HEK293 (cell line): Measurements from ENCODE around the gene VPS13D.

ENCODE experiments used
- CTCF ChIA-PET: fragments of 350-600 bp; formaldehyde crosslinking; extraction: SDS; loops from one replicate; lab custom pipeline; 2021; ENCODE audit warnings: antibody characterized with exemption; lab: Yijun Ruan, JAX
- POLR2A ChIA-PET: fragments of 300-600 bp; formaldehyde crosslinking; extraction: SDS; loops from one replicate; lab custom pipeline; 2020; ENCODE audit warnings: antibody characterized with exemption, inconsistent platforms; lab: Yijun Ruan, JAX
- H3K27ac ChIP-seq: fragments of 200-500 bp; sonication (Bioruptor generic); 2 replicates; pipeline ENCODE4 v1.5.1; 2014; ENCODE audit warnings: low read depth, low read length, control low read depth, inconsistent platforms; ENCODE audit errors: extremely low read depth
- H3K36me3 ChIP-seq, 2 experiments: fragments of 200-500 bp in 1 of 2; sonication (Bioruptor generic) in 1 of 2; 1 replicate in 1 of 2; 2 replicates in 1 of 2; pipeline ENCODE4 v1.5.1; 2014 to 2017; ENCODE audit warnings: inconsistent platforms in 2 of 2, low read length in 2 of 2; ENCODE audit not compliant: control insufficient read depth in 2 of 2, insufficient read depth in 1 of 2
- H3K4me1 ChIP-seq: fragments of 200-500 bp; sonication (Bioruptor generic); 2 replicates; pipeline ENCODE4 v1.5.1; 2014; ENCODE audit warnings: mild to moderate bottlenecking, low read length, inconsistent platforms; ENCODE audit not compliant: control insufficient read depth, insufficient read depth
- H3K4me3 ChIP-seq: 2 replicates; pipeline ENCODE4 v1.5.1; 2011; ENCODE audit warnings: low read depth, mild to moderate bottlenecking, control low read depth, low read length, moderate library complexity
- H3K9me3 ChIP-seq: fragments of 200-500 bp; sonication (Bioruptor generic); 2 replicates; pipeline ENCODE4 v1.5.1; 2014; ENCODE audit warnings: low read depth, low read length, inconsistent platforms; ENCODE audit not compliant: control insufficient read depth, insufficient read depth
- FEZF1 ChIP-seq: fragments of 450-650 bp; formaldehyde crosslinking; IDR thresholded peaks from 2 replicates; pipeline ENCODE4 v1.5.1; 2016; ENCODE audit warnings: missing biosample characterization, missing genetic modification characterization
- GLI2 ChIP-seq: fragments of 450-650 bp; formaldehyde crosslinking; IDR thresholded peaks from 2 replicates; pipeline ENCODE4; 2017; ENCODE audit warnings: missing biosample characterization, missing genetic modification characterization, low read depth, borderline replicate concordance
- IKZF3 ChIP-seq: fragments of 450-650 bp; IDR thresholded peaks from 2 replicates; pipeline ENCODE4 v1.5.0; 2018; ENCODE audit warnings: missing biosample characterization, mild to moderate bottlenecking, missing genetic modification characterization, moderate library complexity
- RBAK ChIP-seq: fragments of 450-650 bp; formaldehyde crosslinking; IDR thresholded peaks from 2 replicates; pipeline ENCODE4 v1.5.1; 2016; ENCODE audit warnings: missing biosample characterization, missing genetic modification characterization
- ZBTB6 ChIP-seq: fragments of 450-650 bp; formaldehyde crosslinking; IDR thresholded peaks from 2 replicates; pipeline ENCODE4 v1.5.1; 2017; ENCODE audit warnings: missing biosample characterization, missing genetic modification characterization
- ZFP37 ChIP-seq: fragments of 450-650 bp; formaldehyde crosslinking; IDR thresholded peaks from 2 replicates; pipeline ENCODE4 v1.5.1; 2016; ENCODE audit warnings: missing biosample characterization, missing genetic modification characterization
- ZNF114 ChIP-seq: fragments of 450-650 bp; formaldehyde crosslinking; IDR thresholded peaks from 2 replicates; pipeline ENCODE4 v1.5.0; 2017; ENCODE audit warnings: missing biosample characterization, missing genetic modification characterization
- ZNF121 ChIP-seq: fragments of 450-650 bp; formaldehyde crosslinking; IDR thresholded peaks from 2 replicates; pipeline ENCODE4 v1.5.1; 2016; ENCODE audit warnings: missing biosample characterization, missing genetic modification characterization
- ZNF2 ChIP-seq: fragments of 450-650 bp; formaldehyde crosslinking; IDR thresholded peaks from 2 replicates; pipeline ENCODE4 v1.5.1; 2016; ENCODE audit warnings: missing biosample characterization, missing genetic modification characterization
- ZNF211 ChIP-seq: fragments of 450-650 bp; formaldehyde crosslinking; IDR thresholded peaks from 2 replicates; pipeline ENCODE4 v1.5.1; 2016; ENCODE audit warnings: low read depth, missing biosample characterization, missing genetic modification characterization
- ZNF292 ChIP-seq: fragments of 450-650 bp; formaldehyde crosslinking; IDR thresholded peaks from 2 replicates; pipeline ENCODE4 v1.5.1; 2016; ENCODE audit warnings: low read depth, missing biosample characterization, missing genetic modification characterization, borderline replicate concordance
- ZNF335 ChIP-seq: fragments of 450-650 bp; formaldehyde crosslinking; conservative IDR thresholded peaks from 2 replicates; pipeline ENCODE4 v1.5.1; 2016; ENCODE audit warnings: missing biosample characterization, missing genetic modification characterization
- ZNF621 ChIP-seq: fragments of 450-650 bp; formaldehyde crosslinking; IDR thresholded peaks from 2 replicates; pipeline ENCODE4 v1.5.1; 2017; ENCODE audit warnings: missing biosample characterization, missing genetic modification characterization
- ZNF645 ChIP-seq: fragments of 450-650 bp; formaldehyde crosslinking; IDR thresholded peaks from 2 replicates; pipeline ENCODE4; 2016; ENCODE audit warnings: missing biosample characterization, missing genetic modification characterization
- ZNF660 ChIP-seq: fragments of 450-650 bp; IDR thresholded peaks from 2 replicates; pipeline ENCODE4 v1.5.1; 2018; ENCODE audit warnings: missing biosample characterization, mild to moderate bottlenecking, missing genetic modification characterization
- ZNF837 ChIP-seq: fragments of 450-650 bp; formaldehyde crosslinking; IDR thresholded peaks from 2 replicates; pipeline ENCODE4 v1.5.1; 2016; ENCODE audit warnings: missing biosample characterization, missing genetic modification characterization
- TF ChIP-seq, protein P1 (sequence below): fragments of 450-650 bp; formaldehyde crosslinking; IDR thresholded peaks from 2 replicates; pipeline ENCODE4 v1.5.1; 2017; ENCODE audit warnings: missing biosample characterization, mild to moderate bottlenecking, missing genetic modification characterization, moderate library complexity
- TF ChIP-seq, protein P2 (sequence below): fragments of 450-650 bp; formaldehyde crosslinking; IDR thresholded peaks from 2 replicates; pipeline ENCODE4 v1.5.1; 2016; ENCODE audit warnings: missing biosample characterization, missing genetic modification characterization
- TF ChIP-seq, protein P3 (sequence below): fragments of 450-650 bp; formaldehyde crosslinking; IDR thresholded peaks from 2 replicates; pipeline ENCODE4 v1.5.1; 2016; ENCODE audit warnings: missing biosample characterization, missing genetic modification characterization
- TF ChIP-seq, protein P4 (sequence below): fragments of 450-650 bp; formaldehyde crosslinking; IDR thresholded peaks from 2 replicates; pipeline ENCODE4 v1.5.1; 2016; ENCODE audit warnings: missing biosample characterization, missing genetic modification characterization, borderline replicate concordance

VPS13D gene

GRCh38 chr1:12464045-12464461, 234.2 kb downstream of the VPS13D start:
- peaks cover 0 to 38% of the 10 kb centered on the region in 2 experiments; a peak in 1 of 3 replicates for H3K36me3 ChIP-seq
- no peak overlapping the region for H3K4me3 ChIP-seq
- H3K4me1 ChIP-seq = no peaks in the 10 kb centered on the region
- no peak overlapping the region for H3K27ac ChIP-seq
- no peaks in the 10 kb centered on the region for H3K9me3 ChIP-seq
- TF ChIP-seq, protein P1, sequence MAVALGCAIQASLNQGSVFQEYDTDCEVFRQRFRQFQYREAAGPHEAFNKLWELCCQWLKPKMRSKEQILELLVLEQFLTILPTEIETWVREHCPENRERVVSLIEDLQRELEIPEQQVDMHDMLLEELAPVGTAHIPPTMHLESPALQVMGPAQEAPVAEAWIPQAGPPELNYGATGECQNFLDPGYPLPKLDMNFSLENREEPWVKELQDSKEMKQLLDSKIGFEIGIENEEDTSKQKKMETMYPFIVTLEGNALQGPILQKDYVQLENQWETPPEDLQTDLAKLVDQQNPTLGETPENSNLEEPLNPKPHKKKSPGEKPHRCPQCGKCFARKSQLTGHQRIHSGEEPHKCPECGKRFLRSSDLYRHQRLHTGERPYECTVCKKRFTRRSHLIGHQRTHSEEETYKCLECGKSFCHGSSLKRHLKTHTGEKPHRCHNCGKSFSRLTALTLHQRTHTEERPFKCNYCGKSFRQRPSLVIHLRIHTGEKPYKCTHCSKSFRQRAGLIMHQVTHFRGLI (tag by site-specific recombination) = no peak
- TF ChIP-seq ZNF645 (tag by site-specific recombination) (no peak), ZNF2 (tag by site-specific recombination) (no peak), ZFP37 (tag by site-specific recombination) (no peak), ZNF292 (no peak), ZNF621 (tag by site-specific recombination) (no peak), ZNF660 (tag by site-specific recombination) (no peak), IKZF3 (tag by site-specific recombination) (no peak), GLI2 (tag by site-specific recombination) (no peak), ZNF335 (tag by site-specific recombination) (no peak), ZNF211 (tag by site-specific recombination) (no peak)
- TF ChIP-seq, protein P2, sequence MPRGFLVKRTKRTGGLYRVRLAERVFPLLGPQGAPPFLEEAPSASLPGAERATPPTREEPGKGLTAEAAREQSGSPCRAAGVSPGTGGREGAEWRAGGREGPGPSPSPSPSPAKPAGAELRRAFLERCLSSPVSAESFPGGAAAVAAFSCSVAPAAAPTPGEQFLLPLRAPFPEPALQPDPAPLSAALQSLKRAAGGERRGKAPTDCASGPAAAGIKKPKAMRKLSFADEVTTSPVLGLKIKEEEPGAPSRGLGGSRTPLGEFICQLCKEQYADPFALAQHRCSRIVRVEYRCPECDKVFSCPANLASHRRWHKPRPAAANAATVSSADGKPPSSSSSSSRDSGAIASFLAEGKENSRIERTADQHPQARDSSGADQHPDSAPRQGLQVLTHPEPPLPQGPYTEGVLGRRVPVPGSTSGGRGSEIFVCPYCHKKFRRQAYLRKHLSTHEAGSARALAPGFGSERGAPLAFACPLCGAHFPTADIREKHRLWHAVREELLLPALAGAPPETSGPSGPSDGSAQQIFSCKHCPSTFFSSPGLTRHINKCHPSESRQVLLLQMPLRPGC (tag by site-specific recombination) = no peak
- POLR2A ChIA-PET = no interaction called here
- CTCF ChIA-PET = interaction anchor here (0.6 kb wide), 1 partner anchor 152 kb away, joined by 3 read pairs; no protein-coding TSS in a partner anchor

GRCh38 chr1:12464598-12465056, 234.8 kb downstream of the VPS13D start:
- ChIA-PET CTCF (no interaction called here), POLR2A (no interaction called here)
- Histone ChIP-seq H3K36me3 (peaks cover 0 to 36% of the 10 kb centered on the region in 2 experiments; a peak in 1 of 3 replicates), H3K4me1 (peaks cover under 1% of the 10 kb centered on the region; the same call in 1 of the 2 replicates), H3K27ac (no peak overlapping the region), H3K4me3 (no peak overlapping the region), H3K9me3 (no peaks in the 10 kb centered on the region)
- TF ChIP-seq, protein P3, sequence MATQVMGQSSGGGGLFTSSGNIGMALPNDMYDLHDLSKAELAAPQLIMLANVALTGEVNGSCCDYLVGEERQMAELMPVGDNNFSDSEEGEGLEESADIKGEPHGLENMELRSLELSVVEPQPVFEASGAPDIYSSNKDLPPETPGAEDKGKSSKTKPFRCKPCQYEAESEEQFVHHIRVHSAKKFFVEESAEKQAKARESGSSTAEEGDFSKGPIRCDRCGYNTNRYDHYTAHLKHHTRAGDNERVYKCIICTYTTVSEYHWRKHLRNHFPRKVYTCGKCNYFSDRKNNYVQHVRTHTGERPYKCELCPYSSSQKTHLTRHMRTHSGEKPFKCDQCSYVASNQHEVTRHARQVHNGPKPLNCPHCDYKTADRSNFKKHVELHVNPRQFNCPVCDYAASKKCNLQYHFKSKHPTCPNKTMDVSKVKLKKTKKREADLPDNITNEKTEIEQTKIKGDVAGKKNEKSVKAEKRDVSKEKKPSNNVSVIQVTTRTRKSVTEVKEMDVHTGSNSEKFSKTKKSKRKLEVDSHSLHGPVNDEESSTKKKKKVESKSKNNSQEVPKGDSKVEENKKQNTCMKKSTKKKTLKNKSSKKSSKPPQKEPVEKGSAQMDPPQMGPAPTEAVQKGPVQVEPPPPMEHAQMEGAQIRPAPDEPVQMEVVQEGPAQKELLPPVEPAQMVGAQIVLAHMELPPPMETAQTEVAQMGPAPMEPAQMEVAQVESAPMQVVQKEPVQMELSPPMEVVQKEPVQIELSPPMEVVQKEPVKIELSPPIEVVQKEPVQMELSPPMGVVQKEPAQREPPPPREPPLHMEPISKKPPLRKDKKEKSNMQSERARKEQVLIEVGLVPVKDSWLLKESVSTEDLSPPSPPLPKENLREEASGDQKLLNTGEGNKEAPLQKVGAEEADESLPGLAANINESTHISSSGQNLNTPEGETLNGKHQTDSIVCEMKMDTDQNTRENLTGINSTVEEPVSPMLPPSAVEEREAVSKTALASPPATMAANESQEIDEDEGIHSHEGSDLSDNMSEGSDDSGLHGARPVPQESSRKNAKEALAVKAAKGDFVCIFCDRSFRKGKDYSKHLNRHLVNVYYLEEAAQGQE (tag by site-specific recombination) = no peak
- no peak for TF ChIP-seq ZNF114 (tag by site-specific recombination)
- no peak for TF ChIP-seq ZNF121 (tag by site-specific recombination)
- TF ChIP-seq RBAK = no peak
- TF ChIP-seq FEZF1 (tag by site-specific recombination) = no peak
- TF ChIP-seq, protein P4, sequence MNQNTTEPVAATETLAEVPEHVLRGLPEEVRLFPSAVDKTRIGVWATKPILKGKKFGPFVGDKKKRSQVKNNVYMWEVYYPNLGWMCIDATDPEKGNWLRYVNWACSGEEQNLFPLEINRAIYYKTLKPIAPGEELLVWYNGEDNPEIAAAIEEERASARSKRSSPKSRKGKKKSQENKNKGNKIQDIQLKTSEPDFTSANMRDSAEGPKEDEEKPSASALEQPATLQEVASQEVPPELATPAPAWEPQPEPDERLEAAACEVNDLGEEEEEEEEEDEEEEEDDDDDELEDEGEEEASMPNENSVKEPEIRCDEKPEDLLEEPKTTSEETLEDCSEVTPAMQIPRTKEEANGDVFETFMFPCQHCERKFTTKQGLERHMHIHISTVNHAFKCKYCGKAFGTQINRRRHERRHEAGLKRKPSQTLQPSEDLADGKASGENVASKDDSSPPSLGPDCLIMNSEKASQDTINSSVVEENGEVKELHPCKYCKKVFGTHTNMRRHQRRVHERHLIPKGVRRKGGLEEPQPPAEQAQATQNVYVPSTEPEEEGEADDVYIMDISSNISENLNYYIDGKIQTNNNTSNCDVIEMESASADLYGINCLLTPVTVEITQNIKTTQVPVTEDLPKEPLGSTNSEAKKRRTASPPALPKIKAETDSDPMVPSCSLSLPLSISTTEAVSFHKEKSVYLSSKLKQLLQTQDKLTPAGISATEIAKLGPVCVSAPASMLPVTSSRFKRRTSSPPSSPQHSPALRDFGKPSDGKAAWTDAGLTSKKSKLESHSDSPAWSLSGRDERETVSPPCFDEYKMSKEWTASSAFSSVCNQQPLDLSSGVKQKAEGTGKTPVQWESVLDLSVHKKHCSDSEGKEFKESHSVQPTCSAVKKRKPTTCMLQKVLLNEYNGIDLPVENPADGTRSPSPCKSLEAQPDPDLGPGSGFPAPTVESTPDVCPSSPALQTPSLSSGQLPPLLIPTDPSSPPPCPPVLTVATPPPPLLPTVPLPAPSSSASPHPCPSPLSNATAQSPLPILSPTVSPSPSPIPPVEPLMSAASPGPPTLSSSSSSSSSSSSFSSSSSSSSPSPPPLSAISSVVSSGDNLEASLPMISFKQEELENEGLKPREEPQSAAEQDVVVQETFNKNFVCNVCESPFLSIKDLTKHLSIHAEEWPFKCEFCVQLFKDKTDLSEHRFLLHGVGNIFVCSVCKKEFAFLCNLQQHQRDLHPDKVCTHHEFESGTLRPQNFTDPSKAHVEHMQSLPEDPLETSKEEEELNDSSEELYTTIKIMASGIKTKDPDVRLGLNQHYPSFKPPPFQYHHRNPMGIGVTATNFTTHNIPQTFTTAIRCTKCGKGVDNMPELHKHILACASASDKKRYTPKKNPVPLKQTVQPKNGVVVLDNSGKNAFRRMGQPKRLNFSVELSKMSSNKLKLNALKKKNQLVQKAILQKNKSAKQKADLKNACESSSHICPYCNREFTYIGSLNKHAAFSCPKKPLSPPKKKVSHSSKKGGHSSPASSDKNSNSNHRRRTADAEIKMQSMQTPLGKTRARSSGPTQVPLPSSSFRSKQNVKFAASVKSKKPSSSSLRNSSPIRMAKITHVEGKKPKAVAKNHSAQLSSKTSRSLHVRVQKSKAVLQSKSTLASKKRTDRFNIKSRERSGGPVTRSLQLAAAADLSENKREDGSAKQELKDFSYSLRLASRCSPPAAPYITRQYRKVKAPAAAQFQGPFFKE (tag by site-specific recombination) = no peak
- no peak for TF ChIP-seq ZNF837 (tag by site-specific recombination)
- no peak for TF ChIP-seq ZBTB6
